Activated T-cell treated with anti-CD3 and anti-CD28 coated beads, Interleukin-2, amount 50 U/mL, for 48 hours (primary cell): ENCODE measurements around the gene RCSD1.

Experiments used
- DNase-seq, 2 experiments: peaks; one replicate each; pipeline ENCODE4 v3.0.0-alpha.2; 2020

RCSD1 gene

DNA sequence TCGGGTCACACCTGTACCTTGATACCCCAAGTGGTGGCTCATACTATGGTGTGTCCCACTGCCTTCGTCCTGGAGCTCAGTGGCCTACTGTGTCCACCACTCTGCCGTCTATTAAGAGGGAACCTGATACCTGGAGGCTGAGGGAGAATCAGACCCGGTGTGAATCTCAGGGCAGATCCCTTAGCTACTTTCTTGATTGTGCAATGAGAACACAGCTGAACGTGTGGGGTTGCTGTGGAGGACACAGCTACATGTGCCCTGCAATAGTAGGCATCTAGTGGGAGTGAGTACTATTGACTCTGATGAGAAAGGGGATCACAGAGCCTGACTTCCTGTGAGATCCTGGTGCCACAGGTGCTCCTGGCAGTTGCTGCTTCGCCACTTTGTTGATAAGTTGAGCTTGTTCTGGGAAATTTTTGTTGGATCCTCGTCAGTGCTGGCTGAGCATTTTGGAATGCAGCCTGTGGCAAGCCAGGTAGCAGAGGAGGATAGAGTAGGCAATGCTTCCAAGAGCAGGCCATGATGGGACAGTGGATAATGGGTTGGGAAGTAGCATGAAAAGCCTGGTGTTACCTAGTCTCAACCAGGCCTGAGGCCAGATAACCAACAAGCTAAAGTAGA, 63.5 kb downstream of the RCSD1 start:
- DNase-seq: no peak

DNA sequence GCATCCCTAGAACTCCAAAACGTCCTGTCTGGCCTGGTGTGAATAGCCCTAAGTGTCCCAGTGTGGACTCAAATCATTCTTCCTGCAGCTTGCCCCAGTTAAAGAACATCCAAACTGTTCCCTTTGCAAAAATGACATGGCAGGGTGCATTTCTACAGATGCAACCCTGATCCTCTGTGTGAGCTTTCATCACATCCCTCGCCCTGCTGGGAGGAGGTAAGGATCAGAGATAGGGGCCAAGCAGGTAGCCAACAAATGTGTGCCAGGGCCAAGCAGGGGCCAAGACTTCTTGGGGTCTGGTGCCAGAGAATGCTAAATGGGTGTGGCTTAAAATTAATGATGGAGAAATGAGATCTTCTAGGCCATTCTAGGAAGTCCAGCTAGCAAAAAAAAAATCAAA, 64.7 kb downstream of the RCSD1 start:
- no peak for DNase-seq

DNA sequence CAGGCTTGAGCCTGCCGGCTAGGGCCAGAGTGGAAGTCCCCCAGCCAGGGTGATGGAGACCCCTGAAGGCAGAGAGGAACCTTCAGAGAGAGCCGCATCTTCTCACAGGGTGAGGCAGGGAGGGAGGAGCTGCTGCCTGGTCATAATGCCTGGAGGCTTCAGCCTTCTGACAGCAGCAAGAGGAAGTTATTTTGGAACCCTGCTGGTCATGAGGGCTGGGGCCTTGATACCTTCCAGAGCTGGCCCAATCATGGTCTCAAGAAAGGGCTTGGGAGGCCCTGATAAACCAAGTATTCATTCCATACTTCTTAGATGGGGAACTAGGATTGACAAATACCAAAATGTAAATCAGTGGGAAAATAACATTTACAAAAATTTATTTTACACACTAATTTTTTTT, 65.1 kb downstream of the RCSD1 start:
- no peak for DNase-seq

DNA sequence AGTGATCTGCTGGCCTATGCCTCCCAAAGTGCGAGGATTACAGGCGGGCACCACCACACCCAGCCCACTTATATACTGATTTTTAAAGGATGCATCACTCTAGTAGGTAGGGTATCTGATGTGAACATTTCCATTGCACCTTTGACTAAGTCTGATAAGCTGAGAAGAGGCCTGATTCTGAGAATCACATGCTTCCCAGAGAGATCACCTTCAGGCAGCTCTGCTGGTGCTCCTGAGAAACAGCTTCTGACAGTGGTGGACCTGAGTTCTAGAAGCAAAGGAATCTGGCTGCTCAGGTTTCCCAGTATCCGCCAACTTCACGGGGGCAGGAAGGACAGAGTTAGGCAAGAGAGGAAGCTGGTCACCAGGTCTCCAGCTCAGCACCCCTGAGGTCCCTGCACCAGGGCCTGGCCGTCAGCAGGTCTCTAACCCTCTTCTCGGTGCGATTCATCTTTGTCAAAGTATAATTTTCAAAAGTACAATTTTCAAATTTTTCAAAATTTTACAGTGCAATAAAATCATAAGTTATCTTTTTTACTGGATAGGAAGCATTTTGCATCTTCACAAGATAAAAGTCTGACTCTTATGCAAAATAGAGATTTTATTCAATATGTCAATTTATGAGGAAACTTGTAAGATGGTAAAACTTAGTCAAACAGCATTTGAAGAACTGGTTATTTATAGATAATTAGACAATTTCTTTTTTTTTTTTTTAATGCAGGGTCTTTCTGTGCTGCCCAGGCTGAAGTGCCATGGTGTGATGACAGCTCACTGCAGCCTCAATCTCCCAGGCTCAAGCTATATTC, 65.9 kb downstream of the RCSD1 start:
- DNase-seq: no peak

DNA sequence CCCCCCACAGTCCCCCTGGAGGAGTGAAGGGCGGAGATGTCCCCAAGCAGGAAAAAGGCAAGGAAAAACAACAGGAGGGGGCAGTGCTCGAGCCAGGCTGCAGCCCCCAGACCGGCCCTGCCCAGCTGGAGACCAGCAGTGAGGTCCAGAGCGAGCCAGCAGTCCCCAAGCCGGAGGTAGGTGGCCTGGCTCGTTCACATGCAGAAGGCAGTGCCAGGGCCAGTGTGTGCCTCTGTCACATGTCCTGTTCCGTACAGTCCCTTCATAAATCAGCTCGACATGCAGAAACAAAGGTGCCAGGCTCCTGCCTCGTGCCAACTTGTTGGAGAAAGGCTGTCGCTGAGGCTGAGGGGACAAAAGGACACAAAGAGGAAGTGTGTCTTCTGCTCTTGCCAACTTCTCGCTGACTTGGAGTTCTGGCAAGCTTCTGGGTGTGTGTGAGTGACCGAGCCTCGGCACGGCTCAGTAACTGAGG, 67.7 kb downstream of the RCSD1 start:
- DNase-seq: no peak

DNA sequence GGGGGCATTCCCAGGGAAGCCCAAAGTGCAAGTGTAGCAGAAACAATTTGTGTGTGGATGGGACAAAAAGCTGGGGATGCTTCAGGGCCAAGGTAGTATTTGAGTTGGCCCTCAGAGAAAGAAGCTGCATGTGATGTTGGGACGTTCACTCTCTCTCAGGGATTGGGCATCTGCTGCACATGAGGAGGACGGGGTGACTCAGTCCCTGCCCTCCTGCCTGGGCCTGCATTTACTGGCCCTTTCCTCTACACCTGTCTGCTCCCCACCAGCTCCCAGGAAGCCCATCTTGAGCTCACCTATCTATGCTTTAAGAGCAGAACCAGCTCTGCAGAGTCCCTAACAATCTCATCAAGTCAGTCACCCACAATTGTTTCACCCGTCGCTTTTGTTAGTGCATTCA, 68.3 kb downstream of the RCSD1 start:
- DNase-seq: no peak

DNA sequence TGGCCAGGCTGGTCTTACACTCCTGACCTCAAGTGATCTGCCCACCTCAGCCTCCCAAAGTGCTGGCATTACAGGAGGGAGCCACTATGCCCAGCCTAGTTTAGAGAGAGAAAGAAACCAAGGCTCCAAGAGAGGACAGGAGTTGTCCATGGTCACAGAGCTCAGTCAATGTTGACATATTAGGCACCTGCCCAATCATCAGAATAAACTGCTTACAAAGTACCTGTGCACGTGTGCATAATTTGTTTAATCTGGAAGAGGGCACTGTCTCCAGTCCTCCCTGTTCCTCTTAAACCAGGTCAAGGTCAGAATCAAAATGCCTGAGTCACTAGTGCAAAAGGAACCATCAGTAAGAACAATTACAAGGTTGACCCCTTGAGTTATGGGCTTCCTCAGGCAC, 71.5 kb downstream of the RCSD1 start:
- no peak for DNase-seq

DNA sequence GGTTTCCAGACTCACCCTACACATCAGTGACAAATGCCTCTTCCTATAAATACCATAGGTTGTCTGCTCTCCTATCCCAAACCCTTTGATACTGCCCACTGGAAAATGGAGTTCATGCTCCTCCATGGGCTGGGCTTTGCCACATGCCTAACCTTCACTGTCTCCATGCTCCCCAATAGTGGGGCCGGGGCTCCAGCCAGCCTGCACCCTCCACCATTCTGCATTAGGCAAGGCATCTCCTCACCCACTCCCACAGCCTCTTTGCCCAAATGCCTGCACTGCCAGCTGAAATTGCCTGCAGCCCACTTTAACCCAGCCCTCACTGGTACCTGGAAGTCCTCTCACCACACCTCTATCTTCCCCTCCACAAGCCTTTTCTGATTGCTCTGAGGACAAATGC, 73.5 kb downstream of the RCSD1 start:
- no peak for DNase-seq

DNA sequence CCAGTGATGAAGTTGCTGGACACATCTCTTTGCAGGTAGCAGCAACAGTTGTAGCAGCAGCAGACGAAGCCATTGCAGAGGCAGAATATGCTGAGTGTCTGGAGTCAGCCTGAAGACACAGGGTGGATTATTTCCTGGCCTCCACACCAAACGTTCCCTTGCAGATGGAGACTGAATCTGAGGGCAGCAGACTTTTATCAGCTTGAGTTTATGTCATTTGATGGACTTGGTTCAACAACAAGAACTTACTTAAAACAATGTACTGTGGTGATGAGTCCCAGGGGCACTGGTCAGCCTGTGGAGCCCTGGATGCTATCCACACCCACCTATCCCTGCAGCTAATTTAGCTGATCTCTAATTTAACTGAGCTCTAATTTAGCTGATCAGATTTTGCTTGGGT, 74.7 kb downstream of the RCSD1 start:
- no peak for DNase-seq

DNA sequence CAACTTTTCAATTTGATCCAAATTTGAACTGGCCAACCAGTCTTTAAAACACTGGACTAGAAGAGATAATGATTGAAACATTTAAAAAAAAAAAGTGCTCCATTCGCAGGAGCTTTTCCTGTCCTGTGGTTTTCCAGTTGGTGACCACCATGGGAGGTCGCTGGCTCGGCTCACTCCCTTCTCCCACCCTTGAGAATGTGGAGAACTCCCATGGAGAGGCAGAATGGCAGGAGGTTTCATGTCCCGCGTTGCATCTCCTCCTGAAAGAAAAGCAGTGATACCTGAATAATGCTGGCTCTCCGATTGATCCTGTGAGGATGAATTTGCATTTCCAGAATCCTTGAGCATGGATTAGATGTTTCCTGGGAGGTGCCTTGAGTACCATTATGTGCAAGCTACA, 75.2 kb downstream of the RCSD1 start:
- DNase-seq: no peak

DNA sequence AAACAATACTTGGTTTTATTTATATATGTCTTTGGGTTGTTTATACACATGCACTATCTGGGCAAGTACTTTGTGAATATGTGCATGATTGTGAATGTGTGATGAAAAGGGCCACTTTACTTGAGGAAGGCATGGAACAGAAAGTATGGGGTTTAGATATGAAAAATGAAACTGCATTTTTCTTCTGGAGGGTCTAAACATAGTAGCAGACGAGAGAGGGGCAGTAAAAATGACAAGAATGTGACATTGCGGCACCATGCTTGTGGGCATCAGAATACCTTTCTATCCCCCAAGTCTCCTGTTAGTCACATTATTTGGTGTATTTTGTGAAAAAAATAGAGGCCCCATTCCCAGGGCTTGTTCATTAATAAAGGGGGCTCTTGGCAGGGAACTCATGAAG, 76.3 kb downstream of the RCSD1 start:
- no peak for DNase-seq

DNA sequence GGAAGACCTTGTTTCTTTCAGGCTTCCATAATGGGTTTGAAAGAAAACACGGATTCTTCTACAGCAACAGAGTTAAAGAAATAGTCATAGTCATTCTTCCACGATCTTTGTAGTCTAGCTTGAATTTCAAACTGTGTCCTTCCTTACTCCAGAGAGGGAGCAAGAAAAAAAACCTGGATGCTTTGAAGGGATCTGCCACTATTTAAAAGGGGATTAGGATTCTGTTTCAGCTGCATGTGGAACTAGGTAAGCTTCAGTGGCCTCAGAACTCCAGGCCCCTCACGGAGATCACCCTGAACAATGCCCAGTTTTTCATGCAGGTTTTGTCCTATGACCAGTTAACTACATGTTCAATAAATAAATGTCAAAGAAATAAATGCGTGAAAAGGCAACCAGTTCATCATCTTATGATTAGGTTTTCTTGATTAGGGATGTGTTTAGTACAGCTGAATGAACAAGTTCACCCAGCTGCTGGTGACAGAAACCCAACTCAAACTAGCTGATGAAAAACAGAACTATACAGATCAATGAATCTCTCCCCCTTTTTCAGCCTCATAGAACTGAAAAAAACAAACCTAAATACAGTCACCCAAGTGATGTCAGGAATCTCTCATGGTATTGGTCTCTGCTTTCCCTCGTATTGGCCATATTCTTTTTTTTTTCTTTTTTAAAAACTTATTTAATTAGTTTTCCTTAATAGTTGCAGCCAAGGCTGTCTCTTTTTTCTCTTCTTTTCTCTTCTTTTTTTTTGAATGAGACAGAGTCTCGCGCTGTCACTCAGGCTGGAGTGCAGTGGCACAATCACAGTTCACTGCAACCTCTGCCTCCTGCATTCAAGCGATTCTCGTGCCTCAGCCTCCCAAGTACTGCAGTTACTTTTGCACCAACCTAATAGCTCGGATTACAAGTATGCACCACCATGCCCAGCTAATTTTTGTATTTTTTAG, 77.2 kb downstream of the RCSD1 start:
- no peak for DNase-seq

DNA sequence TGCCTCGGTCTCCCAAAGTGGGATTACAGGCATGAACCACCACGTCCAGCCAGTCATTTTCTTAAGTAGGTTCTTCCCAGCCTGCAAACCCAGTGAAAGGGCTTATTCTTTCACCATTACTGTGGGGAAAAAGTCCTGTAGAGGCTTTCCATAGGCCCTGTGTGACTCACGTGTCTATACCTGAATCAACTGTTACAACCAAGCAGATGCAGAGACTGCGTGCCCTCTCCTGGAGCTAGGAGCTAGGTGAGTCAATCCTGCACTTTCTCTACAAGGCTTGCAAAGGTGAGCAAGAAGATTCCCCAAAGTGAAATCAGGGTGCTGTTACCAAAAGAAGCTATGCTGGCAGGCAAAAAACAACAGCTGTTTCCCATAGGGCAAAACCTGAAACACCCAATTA, 77.9 kb downstream of the RCSD1 start:
- no peak for DNase-seq

DNA sequence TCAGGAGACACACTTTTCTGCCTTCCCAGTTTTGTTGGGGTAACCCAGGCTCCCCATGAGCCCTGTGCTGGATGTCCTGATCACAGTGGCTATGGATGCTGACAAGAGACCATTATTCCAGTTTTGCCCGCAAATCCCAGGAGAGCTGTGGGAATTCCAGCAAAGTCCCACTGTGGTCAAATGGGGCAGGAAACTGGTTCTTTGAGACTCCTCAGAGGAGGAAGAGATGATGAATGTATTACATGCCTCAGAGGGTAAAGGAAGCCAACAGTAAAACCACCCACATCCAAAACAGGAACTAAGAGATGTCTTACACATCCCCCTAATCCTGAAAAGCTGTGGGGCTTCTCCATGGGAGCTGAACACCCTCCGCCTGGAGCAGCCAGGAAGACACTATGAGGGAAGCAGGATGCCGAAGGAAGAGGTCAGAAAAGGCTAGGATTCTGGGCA, 78.9 kb downstream of the RCSD1 start:
- DNase-seq: no peak

DNA sequence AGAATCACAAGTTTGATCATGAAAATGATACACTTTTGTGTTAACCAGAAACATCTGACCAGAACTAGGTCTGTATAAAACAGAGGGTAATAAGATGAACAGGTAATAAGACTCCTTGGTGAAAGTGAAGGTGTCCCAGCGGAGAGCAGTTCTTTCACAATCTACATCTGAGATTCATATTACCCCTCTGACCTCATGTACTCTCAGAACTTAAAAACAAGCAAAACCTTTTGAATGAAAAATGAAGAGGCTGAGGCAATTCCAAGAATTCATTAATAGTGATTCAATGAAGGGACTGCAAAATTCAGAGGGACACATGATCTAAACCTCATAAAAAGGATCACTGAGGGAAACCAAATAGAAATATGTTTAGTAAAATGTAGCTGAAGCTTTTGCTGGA, 80.8 kb downstream of the RCSD1 start:
- DNase-seq: no peak

DNA sequence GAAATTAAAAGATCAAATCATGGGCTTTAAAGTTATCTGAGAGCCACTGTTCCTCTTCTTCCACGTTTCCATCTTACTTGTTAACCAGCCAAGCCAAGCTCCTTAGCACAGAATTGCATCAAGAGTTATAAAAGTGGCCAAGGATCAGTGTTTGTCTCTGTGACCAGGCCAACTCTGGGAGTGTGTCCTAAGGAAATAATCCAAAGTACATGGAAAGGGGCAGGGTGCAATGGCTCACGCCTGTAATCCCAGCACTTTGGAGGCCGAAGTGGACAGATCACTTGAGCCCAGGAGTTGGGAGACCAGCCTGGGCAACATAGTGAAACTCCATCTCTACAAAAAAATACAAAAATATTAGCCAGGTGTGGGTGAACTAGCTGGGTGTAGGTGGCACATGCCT, 81.8 kb downstream of the RCSD1 start:
- no peak for DNase-seq

DNA sequence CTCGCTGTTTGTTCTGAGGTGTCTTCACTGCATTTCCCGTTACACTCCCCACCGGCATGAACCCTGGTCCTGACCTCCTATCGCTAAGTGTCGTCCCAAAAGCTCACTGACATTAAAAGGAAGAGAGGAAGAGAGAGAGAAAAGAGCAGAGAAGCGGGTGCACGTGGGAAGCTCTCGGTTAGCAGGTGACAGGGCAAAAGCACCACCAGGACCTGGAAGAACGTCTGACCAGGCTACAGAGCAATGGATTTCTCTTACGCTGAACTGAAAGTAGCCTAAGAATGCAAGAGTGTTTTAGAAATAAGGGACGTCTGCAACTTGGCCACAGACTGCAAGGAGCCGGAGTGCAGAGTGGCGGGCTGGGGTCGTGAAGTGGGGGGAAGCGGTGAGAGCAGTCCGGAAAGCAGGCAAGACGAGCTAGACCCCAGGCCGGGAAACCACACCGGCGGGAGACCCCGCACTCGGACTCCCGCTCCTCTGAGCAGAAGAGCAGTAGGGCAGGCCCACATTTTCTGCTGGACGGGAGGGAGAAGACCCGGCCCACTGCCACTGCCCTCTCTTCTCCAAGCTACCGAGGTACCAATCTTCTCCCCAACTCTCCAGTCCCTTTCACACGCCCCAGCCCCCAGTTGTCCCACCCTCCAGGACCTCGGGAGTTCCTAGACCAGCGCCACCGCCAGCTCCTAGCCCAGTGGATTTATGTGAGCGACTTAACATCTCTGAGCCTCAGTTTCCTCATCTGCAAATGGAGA, 83.5 kb downstream of the RCSD1 start:
- DNase-seq: peak; percentile 60 to 61

DNA sequence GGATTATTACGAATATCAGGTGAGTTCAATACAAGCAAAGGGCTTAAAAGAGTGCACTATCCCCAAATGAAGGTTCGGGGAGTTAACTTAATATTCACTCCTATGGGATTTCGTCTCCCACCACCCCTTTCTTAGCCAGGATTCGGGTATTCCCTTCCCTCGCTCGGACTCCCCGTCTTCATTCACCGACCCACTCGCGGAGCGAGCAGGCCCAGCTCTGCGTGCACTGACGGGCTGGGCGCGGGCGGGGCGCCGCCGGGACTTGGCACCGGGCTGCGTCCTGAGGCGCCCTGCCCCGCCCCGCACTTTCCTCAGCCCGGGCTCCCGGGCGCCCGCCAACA, 84.0 kb downstream of the RCSD1 start:
- no peak for DNase-seq

DNA sequence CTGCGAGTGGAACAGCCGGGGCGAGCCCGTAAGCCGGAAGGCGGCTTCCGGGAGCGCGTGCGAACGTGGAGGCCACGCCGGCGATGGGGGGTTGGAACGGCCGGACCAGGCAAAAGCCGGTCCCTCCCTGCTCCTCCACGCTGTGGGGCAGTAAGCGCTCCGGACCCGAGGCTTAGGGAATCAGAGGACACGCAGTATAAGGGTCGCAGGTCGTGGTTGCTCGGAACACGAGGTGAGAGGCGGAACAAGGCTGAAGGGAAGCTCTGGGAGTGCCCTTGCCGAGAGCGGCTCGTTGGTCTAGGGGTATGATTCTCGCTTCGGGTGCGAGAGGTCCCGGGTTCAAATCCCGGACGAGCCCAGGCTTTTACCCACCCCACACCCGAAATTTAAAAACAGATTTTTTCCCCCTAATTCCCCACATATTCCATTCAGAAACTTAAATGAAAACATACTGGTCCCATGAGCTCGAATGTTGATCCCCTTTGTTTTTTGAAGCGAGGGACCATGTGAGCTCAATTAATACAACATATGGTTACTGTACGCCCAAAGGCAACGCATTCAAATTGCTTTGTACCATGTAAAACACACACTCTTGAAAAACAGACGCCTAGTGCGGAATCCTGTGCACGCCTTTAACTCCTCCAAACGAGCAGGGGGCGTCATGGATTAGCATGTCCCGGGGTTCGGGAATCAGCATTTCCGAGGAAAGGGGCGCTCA, 84.6 kb downstream of the RCSD1 start:
- DNase-seq: peak; percentile 96 to 98

DNA sequence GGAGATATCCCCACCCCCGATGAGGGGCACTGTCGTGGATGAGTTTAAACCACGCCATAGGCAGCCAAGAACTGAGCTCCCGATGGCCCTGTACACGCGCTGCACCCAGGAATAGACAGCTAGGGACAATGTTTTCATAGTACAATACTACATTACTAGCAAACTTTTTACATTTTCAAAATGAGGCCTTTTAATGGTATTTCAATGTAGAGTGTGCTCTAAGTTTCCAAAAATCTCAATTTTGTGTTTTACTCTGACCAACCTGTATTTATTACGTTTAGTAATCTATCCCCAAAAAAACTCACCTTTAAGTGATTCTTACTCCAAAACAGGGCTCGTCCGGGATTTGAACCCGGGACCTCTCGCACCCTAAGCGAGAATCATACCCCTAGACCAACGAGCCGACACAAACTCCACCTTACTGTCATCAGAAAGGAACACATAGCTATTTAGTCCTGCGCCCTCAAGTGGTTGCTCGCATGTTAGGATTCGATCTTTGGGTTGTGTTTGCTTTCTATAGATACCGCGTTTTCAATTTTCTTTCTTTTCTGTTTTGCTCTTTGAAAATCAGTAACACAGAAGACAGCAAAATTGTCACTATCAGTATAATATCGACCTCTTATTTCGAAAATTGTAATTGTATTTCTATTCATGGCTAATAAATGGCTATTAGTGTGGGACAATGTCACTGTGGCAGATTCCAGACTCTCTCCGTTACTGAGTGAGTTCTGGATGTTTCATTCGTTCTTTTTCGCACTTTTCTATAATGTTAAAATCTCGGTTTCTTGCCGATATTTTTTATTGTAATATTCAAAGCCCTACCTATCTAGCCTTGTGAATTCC, 85.3 kb downstream of the RCSD1 start:
- DNase-seq: peak; percentile 95 to 98

DNA sequence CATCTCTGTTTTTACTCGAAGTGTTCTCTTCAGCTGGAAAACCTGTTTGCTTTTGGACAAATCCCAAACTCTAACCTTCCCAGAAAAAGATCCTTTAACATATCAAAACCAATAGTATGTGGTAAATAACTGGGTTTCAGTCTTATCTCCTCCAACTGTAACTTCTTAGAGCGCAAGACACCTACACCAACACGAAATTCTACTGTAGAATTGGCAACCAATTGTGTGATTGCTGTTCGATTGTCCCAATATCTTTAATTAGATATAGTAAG, 85.9 kb downstream of the RCSD1 start:
- DNase-seq: no peak
